HG02870 (cell line): ENCODE results near the gene ZBED3.
"Not testable (repeated sequence)": the region's sequence is repeated elsewhere in the genome, so short reads cannot be mapped to it uniquely, and the experiment has no call there.

Experiments
- ATAC-seq: cut with Tn5 transposase; IDR thresholded peaks from one replicate; pipeline ENCODE4 v1.9.1; 2021; ENCODE audit warnings: mild to moderate bottlenecking, moderate library complexity; ENCODE audit not compliant: unreplicated experiment

Gene ZBED3, protein sequence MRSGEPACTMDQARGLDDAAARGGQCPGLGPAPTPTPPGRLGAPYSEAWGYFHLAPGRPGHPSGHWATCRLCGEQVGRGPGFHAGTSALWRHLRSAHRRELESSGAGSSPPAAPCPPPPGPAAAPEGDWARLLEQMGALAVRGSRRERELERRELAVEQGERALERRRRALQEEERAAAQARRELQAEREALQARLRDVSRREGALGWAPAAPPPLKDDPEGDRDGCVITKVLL

DNA sequence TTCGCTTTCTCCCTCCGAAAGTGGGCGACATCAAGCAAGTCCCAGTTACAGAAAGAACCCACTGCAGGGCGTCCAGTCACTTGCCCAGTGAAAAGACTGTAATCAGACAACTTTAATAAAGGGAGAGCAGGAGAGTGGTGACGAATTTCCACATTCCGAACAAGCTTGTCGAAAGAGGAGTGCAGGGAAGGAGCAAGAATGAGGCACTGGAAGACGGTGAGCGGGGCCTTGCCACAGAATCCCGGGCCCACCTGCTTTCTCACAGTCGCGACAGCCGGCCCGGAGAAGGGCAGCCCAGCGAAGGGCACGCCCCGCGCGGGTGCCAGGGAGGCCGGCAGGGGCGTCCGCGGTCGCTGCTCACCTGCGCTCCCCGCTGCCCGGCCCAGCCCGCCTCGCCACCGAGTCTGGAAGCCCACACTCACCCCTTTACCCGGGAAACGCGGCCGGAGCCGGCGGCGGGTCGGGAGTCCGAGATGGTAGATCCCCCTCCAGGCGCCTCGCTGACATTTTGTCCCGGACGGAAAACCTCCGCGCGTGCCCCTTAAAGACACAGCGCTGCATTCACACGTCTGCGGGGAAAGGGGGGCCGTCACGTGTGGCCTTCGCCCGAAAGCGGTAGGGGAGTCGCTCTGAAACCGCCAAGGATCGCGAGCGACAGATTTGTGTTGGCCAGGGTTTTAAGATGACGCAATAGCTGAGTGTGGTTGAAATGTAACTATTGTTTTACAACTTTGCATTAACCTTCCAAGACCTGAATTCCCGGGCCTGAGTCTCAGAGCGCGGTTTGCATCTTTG is at the start of gene ZBED3:
Gene ZBED3 (minus strand): TSS at position 597 of the 795 bp plus-strand sequence. CDS start 9,407 bp downstream, outside the sequence.
- ATAC-seq: peak; percentile 62

DNA sequence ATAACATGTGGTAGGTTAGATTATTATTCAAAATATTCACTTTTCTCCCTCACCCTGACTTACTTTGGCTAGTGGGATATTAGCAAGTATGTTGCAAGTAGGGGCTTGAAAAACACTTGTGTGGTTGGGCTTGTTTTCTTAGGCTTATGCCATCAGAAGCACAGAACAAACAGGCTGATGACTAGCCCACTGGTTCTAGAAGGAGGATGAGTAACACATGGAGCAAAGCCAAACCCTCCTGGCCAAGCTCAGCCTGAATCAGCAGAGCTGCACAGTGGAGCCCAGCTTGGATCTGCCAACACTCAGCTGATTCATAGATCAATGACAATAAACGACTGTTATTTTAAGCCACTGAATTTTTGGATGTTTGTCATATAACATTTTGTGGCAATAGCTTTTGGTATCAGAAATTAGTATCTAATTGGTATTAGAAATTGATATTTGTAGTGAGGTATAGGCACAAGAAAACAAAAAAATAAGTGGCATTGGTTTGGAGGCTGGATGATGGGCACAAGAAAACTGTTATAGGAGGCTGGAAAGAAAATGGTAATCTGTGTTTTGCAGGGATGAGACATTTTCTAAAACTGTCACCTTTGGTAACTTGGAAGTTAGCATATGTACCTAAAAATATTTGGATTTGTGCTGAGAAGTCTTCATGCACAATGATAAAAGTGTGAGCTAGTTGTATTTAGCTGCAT is 46.1 kb upstream of the ZBED3 start:
- no peak for ATAC-seq

DNA sequence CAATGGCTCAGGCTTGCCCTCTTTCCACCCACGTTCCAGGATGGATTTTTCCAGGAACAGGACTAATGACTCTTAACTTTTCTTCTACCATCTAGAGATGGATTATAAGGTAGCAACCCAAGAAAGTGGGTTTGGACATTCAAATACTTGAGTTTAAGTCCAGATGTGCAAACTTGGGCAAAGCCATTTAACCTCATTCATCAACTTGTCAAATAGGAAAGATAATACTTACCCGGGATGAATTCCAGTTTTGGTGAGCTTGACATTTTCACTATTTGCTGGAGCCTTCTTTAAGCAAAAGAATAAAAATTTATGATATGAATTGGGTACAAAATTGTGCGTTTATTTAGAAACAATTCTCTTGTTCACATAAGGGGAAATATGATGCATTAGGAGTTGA is 44.3 kb upstream of the ZBED3 start:
- no peak for ATAC-seq

DNA sequence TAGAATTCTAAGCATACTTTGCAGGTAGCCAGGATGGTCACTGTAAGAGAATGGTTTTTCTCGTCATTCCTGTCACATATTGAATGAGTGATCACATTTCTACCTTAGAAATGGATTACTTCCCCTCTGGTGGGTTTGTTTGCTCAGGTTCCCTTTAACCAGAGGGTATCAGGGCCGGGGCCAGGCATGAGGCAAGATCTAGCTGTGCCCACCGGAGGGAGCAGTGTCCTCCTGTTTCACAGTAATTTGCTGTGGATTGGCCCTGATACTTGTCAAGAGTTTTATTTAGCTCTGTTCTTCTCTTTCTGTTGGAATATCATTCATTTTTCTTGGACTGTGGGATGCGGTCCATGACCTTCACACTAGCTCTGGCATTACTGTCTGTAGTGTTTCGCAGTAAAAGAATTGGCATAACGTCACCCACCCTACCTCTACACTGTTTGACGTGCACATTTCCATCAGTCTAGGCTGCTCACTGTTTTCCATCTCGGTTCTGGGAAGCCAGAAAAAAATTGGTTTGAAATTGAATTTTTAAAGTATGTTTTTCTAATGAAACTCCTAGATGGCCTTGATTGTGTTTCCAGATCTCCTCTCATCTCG is 42.4 kb upstream of the ZBED3 start:
- ATAC-seq: no peak

DNA sequence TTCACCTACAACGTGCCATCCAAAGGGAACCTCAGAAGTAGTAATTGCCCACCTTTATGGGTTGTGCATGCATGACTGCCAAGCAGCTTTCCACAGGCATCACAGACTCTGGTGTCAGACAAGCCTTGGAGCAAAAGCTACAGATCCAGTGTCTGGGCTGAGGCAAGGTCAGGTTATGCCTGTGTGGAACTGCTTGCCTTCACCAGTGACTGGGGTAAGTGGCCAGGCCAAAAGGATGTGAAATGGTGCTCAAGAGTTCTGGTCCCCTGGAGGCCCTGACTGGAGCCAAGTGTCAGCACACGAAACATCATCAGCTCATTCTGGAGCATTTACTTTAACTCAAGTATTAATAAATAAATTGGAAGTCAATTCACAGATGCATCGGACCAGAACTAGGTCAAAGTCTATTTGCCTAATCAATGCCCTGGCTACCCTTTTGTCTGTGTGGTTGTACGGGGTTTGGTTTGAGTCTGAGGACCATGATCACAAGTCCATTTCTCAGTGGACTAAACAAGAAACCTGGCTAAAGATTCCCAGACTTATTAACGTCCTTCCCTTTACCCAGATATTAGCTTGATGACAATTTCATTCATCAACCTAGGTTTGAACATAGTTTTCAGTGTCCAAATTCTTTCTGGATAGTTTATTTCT is 41.5 kb upstream of the ZBED3 start:
- no peak for ATAC-seq

DNA sequence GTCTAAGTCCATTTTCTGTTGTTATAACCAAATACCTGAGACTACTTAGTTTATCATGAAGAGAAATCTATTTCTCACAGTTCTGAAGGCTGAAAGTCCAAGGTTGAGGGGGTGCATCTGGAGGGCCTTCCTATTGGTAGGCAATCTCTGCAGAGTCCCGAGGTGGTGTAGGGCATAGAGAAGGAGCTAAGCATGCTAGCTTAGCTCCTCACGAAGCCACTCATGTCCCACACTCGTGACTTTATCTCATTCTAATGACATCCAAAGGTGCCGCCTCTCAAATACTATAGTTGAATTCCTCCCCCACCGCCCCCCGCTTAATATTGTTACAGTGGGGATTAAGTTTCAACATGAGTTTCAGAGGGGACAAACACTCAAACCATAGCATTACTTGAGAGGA is 36.0 kb upstream of the ZBED3 start:
- ATAC-seq: no peak

DNA sequence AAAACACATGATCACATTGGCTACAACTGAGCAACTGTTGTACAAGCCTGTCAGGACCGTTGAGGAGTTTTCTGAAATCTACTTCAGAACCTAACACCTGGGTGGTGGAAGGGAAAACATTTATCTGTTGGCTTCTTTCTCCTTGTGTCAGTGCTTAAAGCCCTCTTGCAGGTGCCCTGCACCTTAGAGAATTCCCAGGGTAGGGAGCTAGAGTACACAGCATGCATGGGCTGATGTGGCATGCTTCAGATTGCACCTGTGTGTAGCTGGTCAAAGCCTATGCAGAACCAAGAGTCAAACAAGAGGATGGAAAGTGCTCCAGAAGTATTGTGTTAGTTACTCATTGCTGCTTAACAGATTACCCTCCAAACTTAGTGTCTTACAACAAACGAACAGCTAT is 33.6 kb upstream of the ZBED3 start:
- no peak for ATAC-seq

DNA sequence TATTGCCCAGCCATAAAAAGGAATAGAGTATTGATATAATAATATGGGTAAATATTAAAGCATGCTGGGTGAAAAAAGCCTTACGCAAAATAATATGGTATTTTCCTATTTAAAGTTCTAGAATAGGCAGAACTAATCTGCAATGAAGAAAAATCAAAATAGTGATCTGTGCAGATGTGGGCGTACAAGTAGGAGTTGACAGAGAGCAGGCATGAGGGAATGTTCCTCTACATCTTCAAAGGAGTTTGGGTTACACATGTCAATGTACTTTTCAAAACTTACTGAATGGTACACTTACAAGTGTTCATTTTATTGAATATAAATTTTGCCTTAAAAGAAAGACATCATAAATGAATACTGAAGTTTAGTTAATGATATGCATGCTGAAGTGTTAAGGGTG is 33.0 kb upstream of the ZBED3 start:
- ATAC-seq: no peak

DNA sequence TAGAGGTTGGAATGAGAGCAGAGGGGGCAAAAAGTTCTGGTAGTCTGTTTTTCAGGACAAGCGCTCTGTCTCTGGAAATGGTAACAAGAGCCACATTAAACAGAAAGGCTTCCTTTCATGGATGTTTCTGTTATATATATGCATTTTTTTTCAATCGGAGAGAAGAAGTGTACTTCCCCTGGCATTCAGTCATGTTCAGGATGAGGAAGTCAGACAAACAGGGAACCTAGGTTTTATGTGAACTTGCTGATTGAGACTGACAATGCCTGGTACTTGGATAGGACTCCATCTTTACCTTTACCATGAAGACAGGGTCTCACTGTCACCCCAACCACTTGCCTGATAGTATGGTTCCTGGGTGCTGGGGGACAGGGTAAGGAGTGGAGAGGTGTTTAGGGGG is 30.1 kb upstream of the ZBED3 start:
- ATAC-seq: no peak

DNA sequence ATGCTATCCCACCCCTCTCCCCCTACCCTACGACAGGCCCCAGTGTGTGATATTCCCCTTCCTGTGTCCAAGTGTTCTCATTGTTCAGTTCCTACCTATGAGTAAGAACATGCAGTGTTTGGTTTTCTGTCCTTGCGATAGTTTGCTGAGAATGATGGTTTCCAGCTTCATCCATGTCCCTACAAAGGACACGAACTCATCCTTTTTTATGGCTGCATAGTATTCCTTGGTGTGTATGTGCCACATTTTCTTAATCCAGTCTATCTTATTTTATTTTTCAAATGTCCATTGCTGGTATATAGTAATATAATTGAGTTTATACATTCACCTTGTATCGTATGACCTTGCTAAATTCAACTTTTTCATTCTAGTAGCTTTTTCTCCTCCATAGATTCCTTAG is 19.9 kb upstream of the ZBED3 start:
- ATAC-seq: not testable (repeated sequence)

DNA sequence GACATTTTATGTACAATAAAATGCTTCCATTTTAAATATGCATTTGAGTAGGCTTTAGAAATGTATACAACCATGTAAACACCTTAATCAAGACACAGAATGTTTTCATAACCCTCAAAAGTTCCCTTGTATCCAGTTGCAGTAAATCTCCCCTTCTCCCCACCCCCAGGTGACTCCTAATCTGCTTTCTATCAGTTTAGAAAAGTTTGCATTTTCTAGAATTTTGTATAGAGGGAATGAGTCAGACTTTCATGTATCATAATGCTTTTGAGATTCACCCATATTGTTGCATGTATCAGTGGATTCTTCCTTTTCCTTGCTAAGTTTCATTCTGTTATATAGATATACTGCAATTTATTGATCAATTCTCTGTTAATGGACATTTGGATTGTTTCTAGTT is 17.7 kb upstream of the ZBED3 start:
- no peak for ATAC-seq

DNA sequence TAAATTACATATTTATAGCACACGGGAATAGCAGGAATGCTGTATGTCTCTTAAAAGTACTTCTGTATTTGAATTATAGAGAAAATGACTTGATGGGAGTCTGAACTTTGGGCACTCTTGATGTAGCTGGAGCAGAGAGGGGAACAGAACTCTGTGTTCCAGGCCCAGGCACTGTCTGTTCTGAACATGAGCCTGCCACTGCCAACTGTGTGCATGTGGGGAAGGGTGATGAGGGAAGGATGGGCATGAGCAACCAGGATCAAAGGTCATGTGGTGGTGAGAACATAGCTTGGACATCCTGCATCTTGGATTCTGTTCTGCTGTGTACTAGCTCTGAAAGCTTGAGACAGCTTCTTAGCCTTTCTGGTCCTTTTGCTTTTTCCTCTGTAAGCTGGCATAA is 16.4 kb upstream of the ZBED3 start:
- ATAC-seq: no peak

DNA sequence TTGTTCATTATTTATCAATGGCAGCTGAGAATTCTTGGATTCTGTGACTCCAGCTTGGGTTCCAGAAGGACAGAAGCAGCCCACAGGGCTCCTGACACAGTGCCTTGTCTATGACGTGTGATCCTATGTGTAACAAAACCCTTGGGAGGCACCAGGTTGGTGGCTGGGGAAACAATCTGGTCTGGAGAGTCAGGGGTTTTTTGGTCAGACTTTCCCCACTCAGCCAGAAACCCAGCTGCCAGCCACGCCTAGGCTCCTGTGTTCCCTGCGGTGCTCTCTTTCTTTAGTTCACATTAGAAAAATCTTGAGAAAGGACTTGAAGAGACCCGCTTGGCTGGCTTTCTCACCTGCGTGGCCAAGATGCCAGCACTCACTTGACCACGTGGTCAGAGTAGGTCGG is 15.5 kb upstream of the ZBED3 start:
- ATAC-seq: no peak

DNA sequence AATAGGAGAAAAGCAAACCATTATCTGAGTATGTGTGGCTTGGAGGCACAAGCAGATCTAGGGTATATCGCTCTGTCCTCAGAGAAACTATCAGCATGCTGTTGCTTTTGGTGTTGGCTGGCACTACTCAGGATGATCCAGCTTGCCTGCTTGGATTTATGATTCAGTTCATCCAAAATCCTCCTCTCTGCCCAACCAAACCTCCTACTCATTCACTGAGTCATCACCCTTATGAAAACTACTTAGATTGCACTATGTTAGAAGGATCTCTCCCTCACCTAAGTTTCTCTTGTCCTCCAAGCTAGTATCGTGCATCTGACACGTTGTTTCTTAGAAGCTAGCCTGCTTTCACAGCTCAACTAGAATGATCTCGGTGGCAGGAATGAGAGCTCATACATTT is 14.2 kb upstream of the ZBED3 start:
- ATAC-seq: no peak

DNA sequence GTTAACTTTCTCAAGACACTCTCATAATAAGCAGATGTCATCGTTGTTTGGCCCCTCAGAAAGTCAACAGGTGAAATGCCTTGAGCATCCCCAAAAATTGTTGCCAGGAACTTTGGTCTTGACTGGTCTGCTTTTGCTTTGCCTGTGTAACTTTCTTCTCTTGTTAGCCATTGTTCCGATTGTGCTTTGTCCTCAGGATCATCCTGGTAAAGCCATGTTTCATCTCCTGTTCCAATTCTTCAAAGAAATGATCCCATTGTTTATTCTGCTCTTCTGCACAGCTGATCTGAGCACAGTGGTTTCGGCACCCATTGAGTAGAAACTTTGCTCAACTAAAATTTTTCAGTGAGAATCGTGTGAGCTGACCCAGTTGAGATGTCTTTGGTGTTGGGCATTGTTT is 8.1 kb upstream of the ZBED3 start:
- no peak for ATAC-seq

DNA sequence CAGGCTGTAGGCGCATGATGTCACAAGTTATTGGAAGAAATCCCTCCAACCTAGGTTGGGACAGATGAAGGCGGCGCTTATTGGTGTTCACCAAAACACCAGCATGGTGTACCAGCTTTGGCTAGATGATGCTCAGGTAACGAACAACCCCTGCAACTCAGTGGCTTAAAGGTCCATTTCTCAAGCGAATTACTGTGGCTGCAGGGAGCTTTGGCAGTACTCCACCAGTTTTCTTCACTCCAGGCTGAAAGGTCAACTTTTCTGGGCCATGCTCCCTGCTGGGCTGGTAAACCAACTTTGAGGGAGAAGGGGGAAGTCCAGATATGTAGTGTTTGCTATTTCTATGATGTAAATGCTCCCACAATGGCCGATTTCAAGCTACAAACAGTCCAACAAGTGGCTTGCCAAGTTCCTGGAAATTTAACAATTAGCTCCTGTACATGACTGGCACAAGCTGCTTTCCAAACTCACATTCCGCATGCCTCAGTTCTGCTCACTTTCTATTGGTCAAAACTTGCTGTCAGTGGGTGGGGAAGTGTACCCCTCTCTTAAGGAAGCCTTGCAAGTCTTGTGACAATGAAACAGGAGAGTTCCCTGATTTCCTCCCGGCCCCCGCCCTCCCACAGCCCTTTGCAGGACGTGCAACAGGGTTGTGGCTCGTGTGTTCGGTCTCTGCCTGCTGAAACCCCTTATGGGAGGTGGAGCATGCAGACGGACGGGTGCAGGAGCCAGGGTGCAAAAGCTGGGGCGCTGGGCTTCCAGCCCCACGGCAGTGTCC is 588 bp upstream of the ZBED3 start:
- ATAC-seq: peak; percentile 31

DNA sequence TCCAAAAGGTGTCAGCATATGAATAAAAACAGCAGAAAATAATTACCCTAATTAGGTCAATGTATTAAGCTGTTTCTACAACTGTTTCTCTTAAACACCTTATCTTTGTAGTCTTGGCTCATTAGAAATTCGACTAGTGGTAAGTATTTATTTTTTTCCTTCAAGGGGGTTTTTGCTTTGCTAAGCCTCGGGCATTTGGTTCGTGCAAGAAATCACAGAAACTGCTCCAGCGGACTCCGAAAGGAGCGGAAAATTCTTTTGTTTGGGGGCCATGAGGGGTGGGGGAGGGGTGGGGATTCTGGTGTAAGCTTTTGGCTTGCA is 757 bp downstream of the ZBED3 start:
- ATAC-seq: no peak

DNA sequence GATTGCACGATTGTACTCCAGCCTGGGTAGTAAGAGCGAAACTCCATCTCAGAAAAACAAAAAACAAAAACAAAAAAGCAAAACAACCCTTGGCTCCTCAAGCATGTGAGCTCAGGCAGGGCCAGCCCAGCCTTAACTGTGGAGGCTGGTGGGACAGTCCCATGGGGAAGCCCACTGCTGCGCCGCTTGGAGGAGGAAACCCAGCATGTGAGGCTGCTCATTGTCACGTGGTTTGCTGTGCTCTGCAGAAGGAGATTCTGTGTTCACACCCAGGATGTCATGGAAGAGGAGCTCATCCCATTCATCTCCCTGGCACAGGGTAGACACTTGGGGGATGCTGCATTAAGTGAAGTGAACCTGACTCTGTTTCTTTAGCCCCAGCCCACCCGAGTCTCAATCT is 4.0 kb downstream of the ZBED3 start:
- ATAC-seq: no peak

DNA sequence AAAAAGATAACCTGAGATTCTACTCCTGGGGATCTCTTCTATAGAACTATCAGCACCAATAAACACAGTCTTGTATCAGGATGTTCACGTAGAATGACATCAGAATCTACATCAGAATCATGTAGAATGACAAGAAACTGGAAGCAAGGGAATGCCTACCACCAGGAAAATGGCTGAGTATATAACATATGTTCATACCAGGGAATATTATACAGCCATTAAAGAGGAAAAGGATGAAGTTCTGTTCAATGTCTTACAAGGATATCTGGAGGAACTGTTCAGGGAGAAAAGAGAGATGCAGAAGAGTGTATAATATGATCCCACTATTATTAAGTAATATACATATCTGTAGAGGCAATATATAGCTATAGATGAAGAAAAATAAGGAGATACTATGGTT is 4.8 kb downstream of the ZBED3 start:
- ATAC-seq: no peak

DNA sequence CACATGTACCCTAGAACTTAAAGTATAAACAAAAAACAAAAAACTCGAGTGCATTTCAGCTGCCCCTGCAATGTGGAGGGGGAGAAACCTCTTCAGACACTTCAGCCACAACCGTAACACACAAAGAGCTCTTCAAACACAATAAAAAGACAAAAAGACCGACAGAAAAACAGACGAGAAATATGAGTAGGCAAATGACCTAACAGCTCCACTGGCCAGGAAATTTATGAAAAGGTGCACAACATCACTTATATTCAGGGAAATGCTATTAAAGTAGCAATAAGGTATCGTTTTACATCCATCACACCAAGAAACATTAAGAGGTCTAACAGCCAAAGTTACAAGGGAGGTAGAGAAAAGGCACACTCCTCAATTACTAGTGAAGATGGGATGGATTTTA is 6.2 kb downstream of the ZBED3 start:
- no peak for ATAC-seq

DNA sequence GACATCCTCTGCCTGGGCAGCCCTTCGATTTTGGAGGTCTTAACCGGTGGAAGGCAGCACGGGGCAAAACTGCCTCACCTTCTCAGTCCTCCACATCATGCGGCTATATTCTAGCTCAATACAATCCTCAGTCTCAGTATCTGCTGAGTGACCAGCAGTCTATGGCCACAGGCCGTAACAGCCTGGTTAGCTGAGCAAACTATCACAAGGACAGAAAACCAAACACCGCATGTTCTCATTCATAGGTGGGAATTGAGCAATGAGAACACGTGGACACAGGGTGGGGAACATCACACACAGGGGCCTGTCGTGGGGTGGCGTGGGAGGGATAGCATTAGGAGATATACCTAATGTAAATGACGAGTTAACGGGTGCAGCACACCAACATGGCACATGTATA is 6.6 kb downstream of the ZBED3 start:
- not testable (repeated sequence) for ATAC-seq
